Globus pallidus (tissue), 1 donor: ENCODE data around the gene PHYHD1.

Experiments used
- DNase-seq: peaks from one replicate; pipeline ENCODE4 v3.0.0-alpha.2; 2015; ENCODE audit warnings: low spot score

PHYHD1 gene

GRCh38 chr9:128920381-128921058 lies at the start of gene PHYHD1:
Gene PHYHD1 (plus strand): TSS chr9:128920982. CDS start chr9:128922324, 1,342 bp downstream.
- DNase-seq, result peak; percentile 80

GRCh38 chr9:128877852-128878251 lies 42.9 kb upstream of the PHYHD1 start:
- DNase-seq, result no peak

GRCh38 chr9:128881884-128882676 lies 38.7 kb upstream of the PHYHD1 start, which contains the start of the genes KYAT1 and LRRC8A:
Gene KYAT1 (minus strand): TSS chr9:128881950. CDS start chr9:128845405, 36,545 bp downstream.
Gene LRRC8A (plus strand): TSS chr9:128882133. CDS start chr9:128907165, 25,032 bp downstream.
- DNase-seq, result peak; percentile 96

- DNase-seq, result no peak
These were observed 37.8 kb upstream of the PHYHD1 start for GRCh38 chr9:128882677-128883603.

GRCh38 chr9:128884164-128884563 lies 36.6 kb upstream of the PHYHD1 start:
- DNase-seq, result no peak

- DNase-seq, result no peak
These were observed 35.4 kb upstream of the PHYHD1 start for GRCh38 chr9:128885376-128885775.

GRCh38 chr9:128885798-128886197 lies 35.0 kb upstream of the PHYHD1 start:
- no peak for DNase-seq

- DNase-seq, result no peak
These were observed 34.4 kb upstream of the PHYHD1 start for GRCh38 chr9:128886211-128886891.

GRCh38 chr9:128887049-128887448 lies 33.7 kb upstream of the PHYHD1 start:
- DNase-seq, result no peak

- no peak for DNase-seq
These were observed 32.9 kb upstream of the PHYHD1 start for GRCh38 chr9:128887914-128888350.

GRCh38 chr9:128891321-128892220 lies 29.2 kb upstream of the PHYHD1 start:
- DNase-seq, result no peak

GRCh38 chr9:128892221-128892921 lies 28.4 kb upstream of the PHYHD1 start:
- DNase-seq, result peak; percentile 94

- DNase-seq, result no peak
These were observed 27.4 kb upstream of the PHYHD1 start for GRCh38 chr9:128893354-128893753.

GRCh38 chr9:128894764-128895163 lies 26.0 kb upstream of the PHYHD1 start:
- DNase-seq, result no peak

GRCh38 chr9:128895556-128895955 lies 25.2 kb upstream of the PHYHD1 start:
- DNase-seq, result no peak

GRCh38 chr9:128898382-128898781 lies 22.4 kb upstream of the PHYHD1 start:
- DNase-seq, result no peak

- DNase-seq, result no peak
These were observed 21.8 kb upstream of the PHYHD1 start for GRCh38 chr9:128898845-128899565.

GRCh38 chr9:128899566-128900322 lies 21.0 kb upstream of the PHYHD1 start:
- DNase-seq, result no peak
